WTC11 (cell line): ENCODE results near the gene PHKG2. TPM values are rescaled to one million over a fixed set of nuclear protein-coding genes. Genes with fewer than 3 reads are reported as not detected.

Experiments
- ATAC-seq: fragments of 200-7000 bp; cut with Tn5 transposase; 2 replicates; pipeline ENCODE4 v1.10.0; 2021; ENCODE audit warnings: mild to moderate bottlenecking, moderate library complexity
- CTCF ChIA-PET: fragments of 300-600 bp; sonication (Branson Sonifier 250); formaldehyde crosslinking; loops from one replicate; lab custom pipeline; 2021; ENCODE audit warnings: antibody characterized with exemption; lab: Charles Lee
- POLR2A ChIA-PET: fragments of 350-600 bp; sonication (Branson Sonifier 250); formaldehyde crosslinking; loops from one replicate; lab custom pipeline; 2021; ENCODE audit warnings: antibody characterized with exemption; lab: Charles Lee
- DNase-seq: peaks from one replicate; pipeline ENCODE4 v3.0.0; 2021; ENCODE audit warnings: low spot score
- H3K27ac Mint-ChIP-seq: 2 replicates; pipeline ENCODE4 v1.8.0; 2021; ENCODE audit warnings: mixed read lengths
- H3K27me3 Mint-ChIP-seq: 2 replicates; pipeline ENCODE4 v1.8.0; 2021; ENCODE audit warnings: low read depth, mild to moderate bottlenecking, moderate library complexity, mixed read lengths
- H3K36me3 Mint-ChIP-seq: 2 replicates; pipeline ENCODE4 v1.8.0; 2021; ENCODE audit warnings: mixed read lengths
- H3K4me1 Mint-ChIP-seq: 2 replicates; pipeline ENCODE4 v1.8.0; 2022; ENCODE audit warnings: mixed read lengths
- H3K4me3 Mint-ChIP-seq: 2 replicates; pipeline ENCODE4 v1.8.0; 2021; ENCODE audit warnings: mild to moderate bottlenecking, moderate library complexity, mixed read lengths
- H3K9me3 Mint-ChIP-seq: 2 replicates; pipeline ENCODE4 v1.8.0; 2021; ENCODE audit warnings: mixed read lengths
- CREM ChIP-seq: sonication (generic); formaldehyde crosslinking; IDR thresholded peaks from 2 replicates; pipeline ENCODE4 v1.8.1; 2022; ENCODE audit warnings: mild to moderate bottlenecking, missing genetic modification reagents, moderate library complexity
- FOXK1 ChIP-seq: sonication (generic); formaldehyde crosslinking; IDR thresholded peaks from 2 replicates; pipeline ENCODE4 v1.8.0; 2022; ENCODE audit warnings: mild to moderate bottlenecking, moderate library complexity, missing genetic modification reagents
- JUN ChIP-seq: sonication (generic); formaldehyde crosslinking; IDR thresholded peaks from 2 replicates; pipeline ENCODE4 v1.8.0; 2023; ENCODE audit warnings: mild to moderate bottlenecking, missing genetic modification reagents
- NFYB ChIP-seq: sonication (generic); formaldehyde crosslinking; conservative IDR thresholded peaks from 2 replicates; pipeline ENCODE4 v1.8.0; 2022; ENCODE audit warnings: low read depth, missing genetic modification reagents
- SMAD4 ChIP-seq: sonication (generic); formaldehyde crosslinking; IDR thresholded peaks from 2 replicates; pipeline ENCODE4 v1.8.0; 2022; ENCODE audit warnings: mild to moderate bottlenecking, missing genetic modification reagents
- ZBTB21 ChIP-seq: sonication (generic); formaldehyde crosslinking; IDR thresholded peaks from 2 replicates; pipeline ENCODE4 v1.8.1; 2023; ENCODE audit warnings: mild to moderate bottlenecking, missing genetic modification reagents, borderline replicate concordance
- ZNF317 ChIP-seq: sonication (generic); formaldehyde crosslinking; IDR thresholded peaks from 2 replicates; pipeline ENCODE4 v1.8.1; 2023; ENCODE audit warnings: low read depth, mild to moderate bottlenecking, moderate library complexity, missing genetic modification reagents, borderline replicate concordance
- total RNA-seq: library from RNA; stranded (reverse); gene quantifications from 3 replicates; pipeline ENCODE4 v1.2.3, GENCODE V29; 2021
- TF ChIP-seq, protein P1 (sequence below): sonication (generic); formaldehyde crosslinking; IDR thresholded peaks from 2 replicates; pipeline ENCODE4 v1.8.1; 2022; ENCODE audit warnings: low read depth, missing genetic modification reagents, borderline replicate concordance
- TF ChIP-seq, protein P2 (sequence below): sonication (generic); formaldehyde crosslinking; IDR thresholded peaks from 2 replicates; pipeline ENCODE4 v1.8.0; 2022; ENCODE audit warnings: mild to moderate bottlenecking, missing genetic modification reagents
- TF ChIP-seq, protein P3 (sequence below): sonication (generic); formaldehyde crosslinking; IDR thresholded peaks from 2 replicates; pipeline ENCODE4 v1.8.0; 2023; ENCODE audit warnings: missing genetic modification reagents, mild to moderate bottlenecking, borderline replicate concordance
- TF ChIP-seq, protein P4 (sequence below): fragments of 250-450 bp; sonication (Bioruptor Pico); IDR thresholded peaks from 2 replicates; pipeline ENCODE4 v1.9.0; 2021; ENCODE audit warnings: mild to moderate bottlenecking, borderline replicate concordance
- TF ChIP-seq, protein P5 (sequence below): sonication (generic); formaldehyde crosslinking; IDR thresholded peaks from 2 replicates; pipeline ENCODE4 v1.8.1; 2022; ENCODE audit warnings: missing genetic modification reagents, borderline replicate concordance

Gene PHKG2
- total RNA-seq, 1 experiment from 2014 or later: 50.5 TPM

DNA sequence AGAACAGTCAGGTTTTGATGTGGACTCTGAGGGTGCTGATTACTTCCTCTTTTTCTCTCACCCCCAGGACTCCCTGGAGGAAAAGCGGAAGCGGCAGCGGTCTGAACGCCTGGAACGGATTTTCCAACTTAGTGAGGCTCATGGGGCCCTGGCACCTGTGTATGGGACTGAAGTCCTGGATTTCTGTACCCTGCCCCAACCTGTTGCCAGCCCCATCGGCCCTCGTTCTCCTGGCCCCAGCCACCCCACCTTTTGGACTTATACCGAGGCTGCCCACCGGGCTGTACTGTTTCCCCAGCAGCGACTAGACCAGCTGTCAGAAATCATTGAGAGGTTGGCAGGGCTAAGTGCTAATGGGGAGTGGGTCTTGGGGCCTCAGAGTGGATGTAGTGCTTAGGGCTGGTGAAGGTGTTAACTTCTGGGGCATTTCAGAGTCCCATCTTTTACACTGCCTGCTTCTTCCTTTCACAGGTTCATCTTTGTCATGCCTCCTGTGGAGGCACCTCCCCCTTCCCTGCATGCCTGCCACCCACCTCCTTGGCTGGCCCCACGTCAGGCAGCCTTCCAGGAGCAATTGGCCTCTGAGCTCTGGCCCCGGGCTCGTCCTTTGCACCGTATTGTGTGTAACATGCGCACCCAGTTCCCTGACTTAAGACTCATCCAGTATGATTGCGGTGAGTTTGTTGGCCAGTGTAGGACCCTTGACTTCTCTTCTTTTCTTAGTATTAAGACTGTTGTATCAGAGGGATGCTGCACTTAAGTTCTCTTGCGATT lies 19.1 kb upstream of the PHKG2 start:
- 0 out of 2 replicates have a peak, but pooled peaks have one; percentile 20 for ATAC-seq
- Mint-ChIP-seq H3K36me3 (peaks cover 58% of the 10 kb centered on the region), H3K27ac (no peak overlapping the region), H3K4me3 (no peak overlapping the region), H3K4me1 (peaks cover 12% of the 10 kb centered on the region), H3K9me3 (no peaks in the 10 kb centered on the region), H3K27me3 (no peaks in the 10 kb centered on the region)
- TF ChIP-seq, protein P1, sequence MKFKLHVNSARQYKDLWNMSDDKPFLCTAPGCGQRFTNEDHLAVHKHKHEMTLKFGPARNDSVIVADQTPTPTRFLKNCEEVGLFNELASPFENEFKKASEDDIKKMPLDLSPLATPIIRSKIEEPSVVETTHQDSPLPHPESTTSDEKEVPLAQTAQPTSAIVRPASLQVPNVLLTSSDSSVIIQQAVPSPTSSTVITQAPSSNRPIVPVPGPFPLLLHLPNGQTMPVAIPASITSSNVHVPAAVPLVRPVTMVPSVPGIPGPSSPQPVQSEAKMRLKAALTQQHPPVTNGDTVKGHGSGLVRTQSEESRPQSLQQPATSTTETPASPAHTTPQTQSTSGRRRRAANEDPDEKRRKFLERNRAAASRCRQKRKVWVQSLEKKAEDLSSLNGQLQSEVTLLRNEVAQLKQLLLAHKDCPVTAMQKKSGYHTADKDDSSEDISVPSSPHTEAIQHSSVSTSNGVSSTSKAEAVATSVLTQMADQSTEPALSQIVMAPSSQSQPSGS (CRISPR knock-in tag): no peak
- TF ChIP-seq, protein P2, sequence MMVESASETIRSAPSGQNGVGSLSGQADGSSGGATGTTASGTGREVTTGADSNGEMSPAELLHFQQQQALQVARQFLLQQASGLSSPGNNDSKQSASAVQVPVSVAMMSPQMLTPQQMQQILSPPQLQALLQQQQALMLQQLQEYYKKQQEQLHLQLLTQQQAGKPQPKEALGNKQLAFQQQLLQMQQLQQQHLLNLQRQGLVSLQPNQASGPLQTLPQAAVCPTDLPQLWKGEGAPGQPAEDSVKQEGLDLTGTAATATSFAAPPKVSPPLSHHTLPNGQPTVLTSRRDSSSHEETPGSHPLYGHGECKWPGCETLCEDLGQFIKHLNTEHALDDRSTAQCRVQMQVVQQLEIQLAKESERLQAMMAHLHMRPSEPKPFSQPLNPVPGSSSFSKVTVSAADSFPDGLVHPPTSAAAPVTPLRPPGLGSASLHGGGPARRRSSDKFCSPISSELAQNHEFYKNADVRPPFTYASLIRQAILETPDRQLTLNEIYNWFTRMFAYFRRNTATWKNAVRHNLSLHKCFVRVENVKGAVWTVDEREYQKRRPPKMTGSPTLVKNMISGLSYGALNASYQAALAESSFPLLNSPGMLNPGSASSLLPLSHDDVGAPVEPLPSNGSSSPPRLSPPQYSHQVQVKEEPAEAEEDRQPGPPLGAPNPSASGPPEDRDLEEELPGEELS (CRISPR knock-in tag): no peak
- no peak for TF ChIP-seq FOXK1
- POLR2A ChIA-PET: no interaction called here
- CTCF ChIA-PET: no interaction called here
- peak; percentile 23 for DNase-seq

DNA sequence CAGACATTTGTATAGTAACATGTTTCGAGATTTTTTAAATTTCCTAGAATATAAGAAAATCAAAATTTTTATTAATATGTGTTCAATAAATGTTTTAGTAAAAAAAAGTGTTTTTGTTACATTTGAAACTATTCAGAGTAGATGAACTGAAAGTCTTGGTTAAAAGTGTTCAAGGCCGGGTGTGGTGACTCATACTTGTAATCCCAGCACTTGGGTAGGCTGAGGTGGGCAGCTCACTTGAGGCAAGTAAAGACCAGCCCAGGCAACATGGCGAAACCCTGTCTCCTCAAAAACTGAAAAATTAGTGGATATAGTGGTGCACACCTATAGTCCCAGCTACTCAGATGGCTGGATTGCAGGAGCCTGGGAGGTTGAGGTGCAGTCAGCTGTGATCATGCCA lies 16.8 kb upstream of the PHKG2 start:
- Mint-ChIP-seq H3K27me3 (no peaks in the 10 kb centered on the region), H3K36me3 (peaks cover 53% of the 10 kb centered on the region), H3K9me3 (no peaks in the 10 kb centered on the region), H3K4me3 (no peak overlapping the region), H3K27ac (no peak overlapping the region), H3K4me1 (peaks cover 12% of the 10 kb centered on the region)
- TF ChIP-seq CREM (no peak), SMAD4 (CRISPR knock-in tag) (no peak)
- ATAC-seq (no peak), DNase-seq (no peak)
- CTCF ChIA-PET: no interaction called here
- POLR2A ChIA-PET: no interaction called here

DNA sequence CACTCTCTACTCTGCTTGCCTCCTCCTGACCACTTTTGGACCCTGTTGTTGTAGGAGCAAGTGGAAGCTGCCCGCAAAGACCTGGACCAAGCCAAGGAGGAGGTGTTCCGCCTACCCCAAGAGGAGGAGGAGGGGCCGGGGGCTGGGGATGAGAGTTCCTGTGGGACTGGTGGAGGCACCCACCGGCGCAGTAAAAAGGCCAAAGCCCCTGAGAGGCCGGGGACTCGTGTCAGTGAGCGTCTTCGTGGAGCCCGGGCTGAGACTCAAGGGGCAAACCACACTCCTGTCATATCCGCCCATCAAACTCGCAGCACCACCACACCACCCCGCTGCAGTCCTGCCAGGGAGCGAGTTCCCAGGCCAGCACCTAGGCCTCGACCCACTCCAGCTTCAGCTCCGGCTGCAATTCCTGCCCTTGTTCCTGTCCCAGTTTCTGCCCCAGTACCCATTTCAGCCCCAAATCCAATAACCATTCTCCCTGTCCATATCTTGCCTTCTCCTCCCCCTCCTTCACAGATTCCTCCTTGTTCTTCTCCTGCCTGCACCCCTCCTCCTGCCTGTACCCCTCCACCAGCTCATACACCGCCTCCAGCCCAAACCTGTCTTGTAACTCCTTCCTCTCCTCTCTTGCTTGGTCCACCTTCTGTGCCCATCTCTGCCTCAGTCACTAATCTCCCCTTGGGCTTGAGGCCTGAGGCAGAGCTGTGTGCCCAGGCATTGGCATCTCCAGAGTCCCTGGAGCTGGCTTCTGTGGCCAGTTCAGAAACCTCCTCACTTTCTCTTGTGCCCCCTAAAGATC lies 11.0 kb upstream of the PHKG2 start:
- no peak for ATAC-seq
- Mint-ChIP-seq H3K4me3 (no peak overlapping the region), H3K27ac (no peak overlapping the region), H3K36me3 (peaks cover 56% of the 10 kb centered on the region), H3K27me3 (no peaks in the 10 kb centered on the region; the same call in 1 of the 2 replicates), H3K9me3 (no peaks in the 10 kb centered on the region), H3K4me1 (peaks cover 14% of the 10 kb centered on the region)
- CTCF ChIA-PET: no interaction called here
- DNase-seq: no peak
- POLR2A ChIA-PET: interaction anchor here (1.0 kb wide), 1 partner anchor 11 kb away, joined by 3 read pairs; the partner anchor contains the start of gene PHKG2
- TF ChIP-seq, protein P3, sequence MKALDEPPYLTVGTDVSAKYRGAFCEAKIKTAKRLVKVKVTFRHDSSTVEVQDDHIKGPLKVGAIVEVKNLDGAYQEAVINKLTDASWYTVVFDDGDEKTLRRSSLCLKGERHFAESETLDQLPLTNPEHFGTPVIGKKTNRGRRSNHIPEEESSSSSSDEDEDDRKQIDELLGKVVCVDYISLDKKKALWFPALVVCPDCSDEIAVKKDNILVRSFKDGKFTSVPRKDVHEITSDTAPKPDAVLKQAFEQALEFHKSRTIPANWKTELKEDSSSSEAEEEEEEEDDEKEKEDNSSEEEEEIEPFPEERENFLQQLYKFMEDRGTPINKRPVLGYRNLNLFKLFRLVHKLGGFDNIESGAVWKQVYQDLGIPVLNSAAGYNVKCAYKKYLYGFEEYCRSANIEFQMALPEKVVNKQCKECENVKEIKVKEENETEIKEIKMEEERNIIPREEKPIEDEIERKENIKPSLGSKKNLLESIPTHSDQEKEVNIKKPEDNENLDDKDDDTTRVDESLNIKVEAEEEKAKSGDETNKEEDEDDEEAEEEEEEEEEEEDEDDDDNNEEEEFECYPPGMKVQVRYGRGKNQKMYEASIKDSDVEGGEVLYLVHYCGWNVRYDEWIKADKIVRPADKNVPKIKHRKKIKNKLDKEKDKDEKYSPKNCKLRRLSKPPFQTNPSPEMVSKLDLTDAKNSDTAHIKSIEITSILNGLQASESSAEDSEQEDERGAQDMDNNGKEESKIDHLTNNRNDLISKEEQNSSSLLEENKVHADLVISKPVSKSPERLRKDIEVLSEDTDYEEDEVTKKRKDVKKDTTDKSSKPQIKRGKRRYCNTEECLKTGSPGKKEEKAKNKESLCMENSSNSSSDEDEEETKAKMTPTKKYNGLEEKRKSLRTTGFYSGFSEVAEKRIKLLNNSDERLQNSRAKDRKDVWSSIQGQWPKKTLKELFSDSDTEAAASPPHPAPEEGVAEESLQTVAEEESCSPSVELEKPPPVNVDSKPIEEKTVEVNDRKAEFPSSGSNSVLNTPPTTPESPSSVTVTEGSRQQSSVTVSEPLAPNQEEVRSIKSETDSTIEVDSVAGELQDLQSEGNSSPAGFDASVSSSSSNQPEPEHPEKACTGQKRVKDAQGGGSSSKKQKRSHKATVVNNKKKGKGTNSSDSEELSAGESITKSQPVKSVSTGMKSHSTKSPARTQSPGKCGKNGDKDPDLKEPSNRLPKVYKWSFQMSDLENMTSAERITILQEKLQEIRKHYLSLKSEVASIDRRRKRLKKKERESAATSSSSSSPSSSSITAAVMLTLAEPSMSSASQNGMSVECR: no peak
- TF ChIP-seq, protein P1 (CRISPR knock-in tag): no peak
- TF ChIP-seq ZNF317 (CRISPR knock-in tag) (no peak), JUN (CRISPR knock-in tag) (no peak), NFYB (no peak), ZBTB21 (no peak)
- TF ChIP-seq, protein P4, sequence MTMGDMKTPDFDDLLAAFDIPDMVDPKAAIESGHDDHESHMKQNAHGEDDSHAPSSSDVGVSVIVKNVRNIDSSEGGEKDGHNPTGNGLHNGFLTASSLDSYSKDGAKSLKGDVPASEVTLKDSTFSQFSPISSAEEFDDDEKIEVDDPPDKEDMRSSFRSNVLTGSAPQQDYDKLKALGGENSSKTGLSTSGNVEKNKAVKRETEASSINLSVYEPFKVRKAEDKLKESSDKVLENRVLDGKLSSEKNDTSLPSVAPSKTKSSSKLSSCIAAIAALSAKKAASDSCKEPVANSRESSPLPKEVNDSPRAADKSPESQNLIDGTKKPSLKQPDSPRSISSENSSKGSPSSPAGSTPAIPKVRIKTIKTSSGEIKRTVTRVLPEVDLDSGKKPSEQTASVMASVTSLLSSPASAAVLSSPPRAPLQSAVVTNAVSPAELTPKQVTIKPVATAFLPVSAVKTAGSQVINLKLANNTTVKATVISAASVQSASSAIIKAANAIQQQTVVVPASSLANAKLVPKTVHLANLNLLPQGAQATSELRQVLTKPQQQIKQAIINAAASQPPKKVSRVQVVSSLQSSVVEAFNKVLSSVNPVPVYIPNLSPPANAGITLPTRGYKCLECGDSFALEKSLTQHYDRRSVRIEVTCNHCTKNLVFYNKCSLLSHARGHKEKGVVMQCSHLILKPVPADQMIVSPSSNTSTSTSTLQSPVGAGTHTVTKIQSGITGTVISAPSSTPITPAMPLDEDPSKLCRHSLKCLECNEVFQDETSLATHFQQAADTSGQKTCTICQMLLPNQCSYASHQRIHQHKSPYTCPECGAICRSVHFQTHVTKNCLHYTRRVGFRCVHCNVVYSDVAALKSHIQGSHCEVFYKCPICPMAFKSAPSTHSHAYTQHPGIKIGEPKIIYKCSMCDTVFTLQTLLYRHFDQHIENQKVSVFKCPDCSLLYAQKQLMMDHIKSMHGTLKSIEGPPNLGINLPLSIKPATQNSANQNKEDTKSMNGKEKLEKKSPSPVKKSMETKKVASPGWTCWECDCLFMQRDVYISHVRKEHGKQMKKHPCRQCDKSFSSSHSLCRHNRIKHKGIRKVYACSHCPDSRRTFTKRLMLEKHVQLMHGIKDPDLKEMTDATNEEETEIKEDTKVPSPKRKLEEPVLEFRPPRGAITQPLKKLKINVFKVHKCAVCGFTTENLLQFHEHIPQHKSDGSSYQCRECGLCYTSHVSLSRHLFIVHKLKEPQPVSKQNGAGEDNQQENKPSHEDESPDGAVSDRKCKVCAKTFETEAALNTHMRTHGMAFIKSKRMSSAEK: no peak
- TF ChIP-seq, protein P5, sequence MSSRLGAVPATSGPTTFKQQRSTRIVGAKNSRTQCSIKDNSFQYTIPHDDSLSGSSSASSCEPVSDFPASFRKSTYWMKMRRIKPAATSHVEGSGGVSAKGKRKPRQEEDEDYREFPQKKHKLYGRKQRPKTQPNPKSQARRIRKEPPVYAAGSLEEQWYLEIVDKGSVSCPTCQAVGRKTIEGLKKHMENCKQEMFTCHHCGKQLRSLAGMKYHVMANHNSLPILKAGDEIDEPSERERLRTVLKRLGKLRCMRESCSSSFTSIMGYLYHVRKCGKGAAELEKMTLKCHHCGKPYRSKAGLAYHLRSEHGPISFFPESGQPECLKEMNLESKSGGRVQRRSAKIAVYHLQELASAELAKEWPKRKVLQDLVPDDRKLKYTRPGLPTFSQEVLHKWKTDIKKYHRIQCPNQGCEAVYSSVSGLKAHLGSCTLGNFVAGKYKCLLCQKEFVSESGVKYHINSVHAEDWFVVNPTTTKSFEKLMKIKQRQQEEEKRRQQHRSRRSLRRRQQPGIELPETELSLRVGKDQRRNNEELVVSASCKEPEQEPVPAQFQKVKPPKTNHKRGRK: no peak
